Measurements from ENCODE around the gene LARP4.
"Not testable (repeated sequence)": the region's sequence is repeated elsewhere in the genome, so short reads cannot be mapped to it uniquely, and the experiment has no call there.

LARP4 gene

GRCh38 chr12:50483488-50483887 is 82.8 kb downstream of the LARP4 start:
- peak; percentile 19 for DNase-seq

DNA sequence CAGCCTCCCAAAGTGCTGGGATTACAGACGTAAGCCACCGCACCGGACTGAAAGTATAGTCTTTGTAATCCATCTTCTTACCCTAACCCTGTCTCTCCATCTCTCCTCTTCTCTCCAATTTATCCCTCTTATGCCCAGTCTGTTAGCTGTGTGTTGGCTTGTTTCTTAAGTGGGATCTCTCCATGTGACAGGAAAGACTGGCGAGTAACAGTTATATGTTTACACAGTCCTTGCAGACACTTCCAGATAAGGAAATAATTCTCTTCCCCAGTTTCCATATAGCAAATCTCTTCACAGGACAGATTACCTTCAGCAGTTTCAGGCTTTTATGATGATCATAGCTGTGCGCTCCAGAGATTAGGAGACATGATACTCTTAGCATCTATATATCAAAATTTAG is 88.1 kb downstream of the LARP4 start:
- DNase-seq, result peak; percentile 18

DNA sequence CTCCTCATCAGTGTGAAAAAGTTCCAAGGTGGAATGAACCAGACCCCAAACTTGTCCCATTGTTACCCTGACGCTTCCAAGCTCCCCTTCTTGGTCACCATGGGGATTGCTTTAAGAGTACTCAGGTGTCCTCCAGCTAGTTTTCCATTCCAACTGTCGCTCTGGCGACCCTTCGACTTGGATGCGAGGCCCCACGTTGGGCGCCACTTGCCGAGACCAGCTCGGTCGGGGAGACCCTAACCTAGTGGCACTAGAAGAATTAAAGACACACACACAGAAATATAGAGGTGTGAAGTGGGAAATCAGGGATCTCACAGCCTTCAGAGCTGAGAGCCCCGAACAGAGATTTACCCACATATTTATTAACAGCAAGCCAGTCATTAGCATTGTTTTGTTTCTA is 97.4 kb downstream of the LARP4 start:
- peak; percentile 17 for DNase-seq

DNA sequence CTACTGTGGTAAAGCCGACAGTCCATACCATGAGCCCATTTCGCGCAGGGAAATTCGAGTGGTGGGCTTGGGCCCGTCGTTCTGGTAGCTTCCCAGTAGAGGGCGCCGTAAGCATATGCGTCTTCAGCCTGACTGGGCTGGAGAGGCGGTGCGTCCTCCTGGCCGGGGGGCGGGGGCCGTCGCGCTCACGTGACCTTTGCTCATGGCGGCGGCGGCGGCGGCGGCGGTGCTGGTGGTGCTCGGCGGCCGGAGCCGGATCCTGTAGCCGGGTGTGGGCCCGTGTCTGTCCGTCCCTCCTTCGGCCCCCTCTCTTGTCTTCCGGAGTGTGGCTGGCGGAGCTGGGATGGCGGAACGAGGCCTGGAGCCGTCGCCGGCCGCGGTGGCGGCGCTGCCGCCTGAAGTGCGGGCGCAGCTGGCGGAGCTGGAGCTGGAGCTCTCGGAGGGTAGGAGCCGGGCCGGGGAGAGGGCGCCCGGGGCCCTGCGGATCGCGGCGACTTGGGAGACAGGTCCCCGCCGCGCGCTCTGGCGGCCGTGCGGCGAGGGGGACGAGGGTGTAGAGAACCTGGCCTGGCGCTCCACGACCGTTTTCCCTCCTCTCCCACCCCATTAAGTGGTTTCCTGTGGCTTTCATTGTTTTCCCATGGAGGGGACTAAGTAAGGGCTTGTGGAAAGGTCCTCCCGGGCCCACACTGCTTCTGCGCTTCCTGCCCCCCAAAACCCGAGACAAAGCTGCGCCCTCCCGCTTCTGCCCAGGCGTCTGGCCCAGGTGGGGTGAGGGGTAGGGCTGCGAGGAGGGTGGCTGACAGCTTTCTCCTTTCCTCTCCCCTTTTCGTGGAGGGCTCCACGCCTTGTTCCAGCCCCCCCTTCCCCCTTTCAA is 104.4 kb downstream of the LARP4 start, which contains the start of gene DIP2B:
Gene DIP2B, plus strand, starts transcription at position 188 of the 877 bp plus-strand sequence. Its CDS starts 156 bp downstream, at position 344.
- DNase-seq, result peak; percentile 96

GRCh38 chr12:50505675-50506530 is 105.2 kb downstream of the LARP4 start:
- DNase-seq, result peak; percentile 53

GRCh38 chr12:50506753-50507473 is 106.2 kb downstream of the LARP4 start:
- no peak for DNase-seq

- DNase-seq, result no peak
These were observed 106.8 kb downstream of the LARP4 start for GRCh38 chr12:50507474-50507838.

DNA sequence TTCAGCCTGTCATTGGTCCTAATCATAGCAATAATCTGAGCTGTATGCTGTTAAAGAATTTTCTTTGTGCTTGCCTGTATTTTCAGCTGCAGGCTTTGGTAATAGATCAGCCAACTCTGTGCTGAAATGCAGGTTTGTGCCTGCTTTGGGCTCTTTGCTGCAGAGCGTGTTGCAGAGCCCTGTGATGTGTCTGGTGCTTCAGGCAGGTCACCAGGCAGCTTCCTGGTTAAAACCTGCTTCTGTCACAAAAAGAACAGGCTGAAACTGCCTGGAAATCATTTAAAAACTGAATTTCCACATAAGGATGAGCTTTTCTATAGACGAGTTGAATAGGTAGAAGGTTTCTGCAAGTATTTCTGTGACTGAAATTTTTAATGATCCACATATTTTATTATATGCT is 107.2 kb downstream of the LARP4 start:
- DNase-seq, result no peak

DNA sequence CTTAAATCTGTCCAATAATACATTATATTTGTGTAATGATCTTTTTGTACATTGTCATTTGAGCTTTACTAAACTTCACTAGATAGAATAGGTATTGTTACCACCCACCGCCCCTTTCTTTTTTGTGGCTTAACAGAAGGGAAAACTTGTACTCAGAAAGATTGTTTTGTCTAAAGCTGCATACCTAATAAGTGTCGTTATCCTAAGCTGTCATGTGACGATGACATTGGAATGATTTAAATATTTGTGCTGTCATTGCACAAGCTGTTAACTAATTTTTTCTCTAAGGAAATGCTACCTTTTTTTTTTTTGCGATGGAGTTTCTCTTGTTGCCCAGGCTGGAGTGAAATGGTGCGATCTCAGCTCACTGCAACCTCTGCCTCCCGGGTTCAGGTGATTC is 107.7 kb downstream of the LARP4 start:
- no peak for DNase-seq

- DNase-seq, result no peak
These were observed 108.4 kb downstream of the LARP4 start for GRCh38 chr12:50508970-50509663.

- DNase-seq, result no peak
These were observed 114.0 kb downstream of the LARP4 start for GRCh38 chr12:50514526-50515276.

- no peak for DNase-seq
These were observed 114.9 kb downstream of the LARP4 start for GRCh38 chr12:50515587-50515986.

DNA sequence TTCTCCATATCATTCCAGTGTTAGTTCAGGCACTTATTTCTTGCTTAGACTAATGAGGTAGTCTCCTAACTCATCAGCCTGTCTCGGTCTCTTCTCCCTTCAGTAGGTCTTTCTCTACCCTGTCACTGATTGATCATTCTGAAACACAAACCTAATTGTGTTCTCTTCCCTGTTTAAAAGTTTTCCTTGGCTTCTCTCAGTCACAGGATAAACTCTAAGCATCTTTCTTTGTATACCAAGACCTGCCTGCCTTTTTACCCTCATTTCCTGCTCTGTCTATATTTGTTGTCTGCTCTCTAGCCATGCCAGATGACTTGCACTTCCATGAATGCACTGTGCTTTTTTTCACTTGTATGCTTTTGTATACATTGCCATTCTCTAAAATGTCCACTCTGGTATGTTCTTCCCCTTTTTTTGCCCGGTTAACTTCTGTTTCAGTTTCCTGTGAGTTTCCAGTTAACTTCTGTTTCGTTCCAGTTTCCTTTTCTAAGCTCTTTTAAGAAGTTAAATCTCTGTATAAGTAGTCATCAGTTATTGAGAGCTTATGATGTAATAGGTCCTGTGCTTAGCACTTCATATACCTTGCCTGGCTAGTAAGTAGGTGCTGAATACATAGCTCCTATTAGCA is 116.8 kb downstream of the LARP4 start:
- DNase-seq, result peak; percentile 68

DNA sequence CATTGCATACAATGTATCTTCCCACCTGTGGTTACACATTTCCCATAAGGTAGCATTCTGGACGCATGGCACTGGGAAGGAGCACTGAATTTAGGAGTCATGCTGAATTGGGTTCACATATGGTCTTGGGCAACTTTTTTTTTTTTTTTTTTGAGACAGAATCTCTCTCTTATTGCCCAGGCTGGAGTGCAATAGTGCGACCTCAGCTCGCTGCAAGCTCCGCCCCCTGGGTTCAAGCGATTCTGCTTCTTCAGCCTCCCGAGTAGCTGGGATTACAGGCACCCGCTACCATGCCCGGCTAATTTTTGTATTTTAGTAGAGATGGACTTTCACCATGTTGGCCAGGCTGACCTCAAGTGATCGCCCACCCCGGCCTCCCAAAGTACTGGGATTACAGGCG is 117.4 kb downstream of the LARP4 start:
- no peak for DNase-seq

DNA sequence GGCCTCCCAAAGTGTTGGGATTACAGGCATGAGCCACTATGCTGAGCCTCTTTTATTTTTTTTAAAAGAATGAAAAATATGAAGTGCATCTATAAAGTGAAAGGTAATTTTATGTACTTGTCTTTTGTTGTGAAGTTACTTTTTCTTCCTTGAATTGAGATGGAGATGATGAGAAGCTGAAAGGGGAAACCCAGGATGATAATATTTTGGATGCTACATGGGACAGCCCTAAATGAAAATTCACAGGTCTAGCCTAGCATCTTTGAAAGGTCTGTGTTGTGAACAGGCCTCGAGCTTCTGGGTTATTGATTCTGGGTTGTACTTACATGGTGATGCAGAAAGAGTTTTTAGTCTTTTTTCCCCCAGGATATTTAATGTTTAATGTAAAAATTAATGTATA is 118.7 kb downstream of the LARP4 start:
- no peak for DNase-seq

DNA sequence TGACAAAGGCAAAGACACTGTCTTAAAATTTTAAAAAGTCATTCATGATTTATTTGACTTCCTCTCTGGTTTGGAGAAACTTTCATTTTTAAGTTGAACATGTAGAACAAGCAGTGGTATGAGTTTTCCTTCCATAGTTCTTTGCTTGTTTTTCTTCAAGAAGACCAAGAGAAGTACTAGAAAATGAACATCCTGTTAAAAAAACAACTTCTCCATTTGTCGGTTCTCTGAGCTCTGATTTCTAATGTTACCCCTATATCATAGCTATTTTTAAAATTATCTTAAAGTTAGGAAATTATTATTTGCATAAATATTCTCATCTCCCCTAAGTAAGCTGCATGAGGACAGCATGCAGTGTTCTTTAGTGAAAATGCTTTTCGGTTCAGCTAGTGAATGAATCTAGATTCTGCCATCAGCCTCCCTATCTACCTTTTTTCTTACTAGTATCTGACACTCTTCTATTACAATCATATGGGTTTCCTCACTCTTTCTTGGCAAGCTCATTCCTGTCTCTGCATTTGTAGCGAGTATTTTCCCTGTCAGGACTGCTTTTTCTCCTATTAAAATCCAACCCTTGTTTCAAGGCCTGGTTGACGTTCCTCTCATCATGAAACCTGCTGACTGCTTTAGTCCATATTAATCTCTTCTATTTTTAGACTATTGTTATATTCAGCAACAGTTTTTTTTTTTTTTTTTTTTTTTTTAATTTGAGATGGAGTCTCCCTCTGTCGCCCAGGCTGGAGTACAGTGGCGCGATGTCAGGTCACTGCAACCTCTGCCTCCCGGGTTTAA is 119.9 kb downstream of the LARP4 start:
- no peak for DNase-seq

DNA sequence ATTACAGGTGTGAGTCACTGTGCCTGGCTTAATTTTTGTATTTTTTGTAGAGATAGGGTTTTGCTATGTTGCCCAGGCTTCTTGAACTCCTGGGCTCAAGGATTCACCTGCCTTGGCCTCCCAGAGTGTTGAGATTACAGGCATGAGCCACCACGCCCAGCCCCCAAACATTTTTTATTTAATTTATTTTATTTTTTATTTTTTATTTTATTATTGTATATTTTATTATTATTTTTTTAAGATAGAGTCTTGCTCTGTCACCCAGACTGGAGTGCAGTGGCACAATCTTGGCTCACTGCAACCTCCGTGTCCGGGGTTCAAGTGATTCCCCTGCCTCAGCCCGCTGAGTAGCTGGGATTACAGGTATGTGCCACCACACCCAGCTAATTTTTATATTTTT is 121.1 kb downstream of the LARP4 start:
- not testable (repeated sequence) for DNase-seq

GRCh38 chr12:50523772-50524171 is 123.1 kb downstream of the LARP4 start:
- no peak for DNase-seq

DNA sequence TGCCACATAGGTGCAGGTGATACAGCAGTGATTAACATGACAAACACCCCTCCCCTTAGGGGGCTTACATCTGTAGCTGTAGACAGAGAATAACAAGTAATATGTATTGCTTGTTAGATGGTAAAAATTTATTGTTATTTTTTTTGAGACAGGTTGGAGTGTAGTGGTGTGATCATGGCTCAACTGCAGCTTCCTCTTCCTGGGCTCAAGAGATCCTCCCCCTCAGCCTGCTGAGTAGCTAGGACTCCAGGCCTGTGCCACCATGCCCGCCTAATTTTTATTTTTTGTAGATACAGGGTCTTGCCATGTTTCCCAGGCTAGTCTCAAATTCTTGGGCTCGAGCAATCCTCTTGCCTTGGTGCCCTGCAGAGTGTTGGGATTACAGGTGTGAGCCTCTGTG is 123.9 kb downstream of the LARP4 start:
- no peak for DNase-seq

DNA sequence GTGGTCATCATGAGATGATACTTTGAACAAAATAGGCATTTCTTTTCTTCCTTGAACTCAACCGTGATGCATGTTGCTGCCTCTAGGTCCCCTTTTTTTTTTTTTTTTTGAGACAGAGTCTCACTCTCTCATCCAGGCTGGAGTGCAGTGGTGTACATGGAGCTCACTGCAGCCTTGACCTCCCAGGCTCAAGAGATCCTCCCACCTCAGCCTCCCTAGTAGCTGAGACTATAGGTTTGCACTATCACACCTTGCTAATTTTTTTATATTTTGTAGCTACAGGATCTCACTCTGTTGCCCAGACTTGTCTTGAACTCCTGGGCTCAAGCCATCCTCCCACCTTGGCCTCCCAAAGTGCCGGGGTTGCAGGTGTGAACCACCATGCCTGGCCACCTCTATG is 124.7 kb downstream of the LARP4 start:
- no peak for DNase-seq

DNA sequence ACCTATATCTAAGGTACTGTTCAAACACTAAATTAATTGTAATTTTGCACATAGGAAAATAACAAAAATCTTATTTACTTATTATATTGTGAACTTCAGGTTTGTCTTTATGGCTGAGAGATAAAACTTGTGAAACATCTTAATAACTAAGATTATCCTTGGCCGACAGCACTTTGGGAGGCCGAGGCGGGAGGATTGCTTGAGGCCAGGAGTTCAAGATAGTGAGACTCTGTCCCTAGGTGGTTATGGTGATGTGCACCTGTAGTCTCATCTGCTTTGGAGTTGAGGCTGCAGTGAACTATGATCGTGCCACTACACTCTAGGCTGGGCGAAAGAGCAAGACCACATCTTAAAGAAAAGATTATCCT is 126.7 kb downstream of the LARP4 start:
- no peak for DNase-seq

Data from DMS53 (cell line).